H1 (cell line): Measurements from ENCODE around the gene GRM4. TPM values are rescaled to one million over a fixed set of nuclear protein-coding genes. Genes with fewer than 3 reads are reported as not detected.

Experiments used
- CTCF ChIA-PET: fragments of 300-600 bp; sonication (Branson Sonifier 250); formaldehyde crosslinking; loops from one replicate; lab custom pipeline; 2021; ENCODE audit not compliant: partially characterized antibody; lab: Charles Lee
- POLR2A ChIA-PET: fragments of 300-600 bp; sonication (Branson Sonifier 250); formaldehyde crosslinking; loops from one replicate; lab custom pipeline; 2021; ENCODE audit warnings: inconsistent platforms; ENCODE audit not compliant: partially characterized antibody; lab: Charles Lee
- DNase-seq, 2 experiments: peaks; one replicate each; pipeline versions ENCODE4 v3.0.0 to v3.0.0-alpha.2; 2010 to 2022; ENCODE audit warnings: low spot score in 2 of 2, low read depth in 1 of 2, mixed read lengths in 1 of 2
- FAIRE-seq: peaks from 2 replicates; lab custom pipeline; 2011; peaks lifted over from hg19 to GRCh38; lab: Jason Lieb, UNC
- H2AFZ ChIP-seq: 2 replicates; pipeline ENCODE4 v1.8.1; 2012; ENCODE audit warnings: low read length, inconsistent platforms
- H2AK5ac ChIP-seq: 2 replicates; pipeline ENCODE4 v1.6.1; 2013; ENCODE audit warnings: low read depth, low read length
- H2BK120ac ChIP-seq: replicated peaks from 2 replicates; pipeline ENCODE3; 2013; ENCODE audit warnings: low read depth, low read length, inconsistent platforms
- H2BK12ac ChIP-seq: 2 replicates; pipeline ENCODE4 v1.6.1; 2013; ENCODE audit warnings: low read depth, low read length
- H2BK15ac ChIP-seq: 2 replicates; pipeline ENCODE4 v1.6.1; 2013; ENCODE audit warnings: low read length
- H2BK20ac ChIP-seq: 2 replicates; pipeline ENCODE4 v1.6.1; 2013; ENCODE audit warnings: low read length
- H2BK5ac ChIP-seq: 2 replicates; pipeline ENCODE4 v1.6.1; 2013; ENCODE audit warnings: low read depth, low read length
- H3K14ac ChIP-seq: 2 replicates; pipeline ENCODE4 v1.6.1; 2013; ENCODE audit warnings: inconsistent platforms; ENCODE audit not compliant: insufficient read length
- H3K18ac ChIP-seq: 2 replicates; pipeline ENCODE4 v1.6.1; 2013; ENCODE audit warnings: low read length; ENCODE audit errors: extremely low read depth
- H3K23ac ChIP-seq: 2 replicates; pipeline ENCODE4 v1.6.1; 2013; ENCODE audit warnings: inconsistent platforms; ENCODE audit not compliant: insufficient read length
- H3K23me2 ChIP-seq: 2 replicates; pipeline ENCODE4 v1.6.1; 2013; ENCODE audit warnings: low read depth, low read length
- H3K27ac ChIP-seq: 2 replicates; pipeline ENCODE4 v1.6.1; 2011; ENCODE audit warnings: low read depth, low read length, inconsistent platforms
- H3K27me3 ChIP-seq, 4 experiments: replicated peaks in 1 of 4; 1 replicate in 1 of 4; 2 replicates in 3 of 4; pipeline versions ENCODE4 v1.6.1 to v1.8.1; 2011 to 2013; ENCODE audit warnings: low read length in 3 of 4, mild to moderate bottlenecking in 3 of 4, inconsistent platforms in 2 of 4, mixed read lengths in 2 of 4, moderate library complexity in 1 of 4; ENCODE audit not compliant: control insufficient read depth in 3 of 4, insufficient read depth in 3 of 4; ENCODE audit errors: extremely low read depth in 1 of 4
- H3K36me3 ChIP-seq, 4 experiments: 2 replicates each; pipeline versions ENCODE4 v1.6.1 to v1.8.1; 2011 to 2013; ENCODE audit warnings: mild to moderate bottlenecking in 4 of 4, low read length in 3 of 4, moderate library complexity in 2 of 4, control low read depth in 1 of 4, inconsistent platforms in 1 of 4; ENCODE audit not compliant: insufficient read depth in 4 of 4, control insufficient read depth in 2 of 4
- H3K4ac ChIP-seq: replicated peaks from 2 replicates; pipeline ENCODE3; 2013; ENCODE audit warnings: low read length, low read depth, mixed read lengths, inconsistent platforms; ENCODE audit not compliant: insufficient read length
- H3K4me1 ChIP-seq, 4 experiments: replicated peaks in 1 of 4; 1 replicate in 1 of 4; 2 replicates in 3 of 4; pipeline versions ENCODE4 v1.6.1 to v1.8.1; 2011 to 2013; ENCODE audit warnings: low read length in 3 of 4, inconsistent platforms in 2 of 4, mixed read lengths in 1 of 4; ENCODE audit not compliant: insufficient read depth in 4 of 4, control insufficient read depth in 3 of 4
- H3K4me2 ChIP-seq, 2 experiments: 2 replicates each; pipeline versions ENCODE4 v1.6.1 to v1.8.1; 2011 to 2013; ENCODE audit warnings: low read depth in 2 of 2, low read length in 2 of 2, control low read depth in 1 of 2, inconsistent platforms in 1 of 2, mild to moderate bottlenecking in 1 of 2; ENCODE audit not compliant: insufficient read depth in 1 of 2
- H3K4me3 ChIP-seq, 4 experiments: fragments of 200-600, 300-600 bp in 1 of 4; sonication (generic), shearing (Covaris generic), sonication (Bioruptor Twin) in 1 of 4; 2 replicates each; pipeline versions ENCODE4 v1.5.1 to v1.8.1; 2011 to 2016; ENCODE audit warnings: low read length in 4 of 4, low read depth in 3 of 4, control low read depth in 2 of 4, inconsistent platforms in 2 of 4, mild to moderate bottlenecking in 2 of 4, mixed read lengths in 1 of 4, moderate library complexity in 1 of 4; ENCODE audit not compliant: insufficient read depth in 2 of 4; ENCODE audit errors: extremely low read depth in 1 of 4
- H3K56ac ChIP-seq: replicated peaks from 2 replicates; pipeline ENCODE3; 2013; ENCODE audit warnings: low read depth, mild to moderate bottlenecking, mixed read lengths, low read length, inconsistent platforms; ENCODE audit not compliant: insufficient read length
- H3K79me1 ChIP-seq: 2 replicates; pipeline ENCODE4 v1.6.1; 2013; ENCODE audit warnings: low read depth, low read length, control low read depth
- H3K79me2 ChIP-seq, 2 experiments: 2 replicates each; pipeline versions ENCODE4 v1.6.1 to v1.8.1; 2012 to 2013; ENCODE audit warnings: low read length in 2 of 2, mild to moderate bottlenecking in 2 of 2, inconsistent platforms in 1 of 2; ENCODE audit not compliant: insufficient read depth in 2 of 2, control insufficient read depth in 1 of 2
- H3K9ac ChIP-seq, 4 experiments: replicated peaks in 1 of 4; 1 replicate in 1 of 4; 2 replicates in 3 of 4; pipeline versions ENCODE4 v1.6.1 to v1.8.1; 2011 to 2013; ENCODE audit warnings: low read depth in 3 of 4, low read length in 3 of 4, control low read depth in 2 of 4, mild to moderate bottlenecking in 2 of 4, moderate library complexity in 2 of 4, inconsistent platforms in 1 of 4; ENCODE audit errors: extremely low read depth in 1 of 4
- H3K9me3 ChIP-seq, 2 experiments: 2 replicates each; pipeline versions ENCODE4 v1.6.1 to v1.8.1; 2012 to 2013; ENCODE audit warnings: mild to moderate bottlenecking in 2 of 2, moderate library complexity in 2 of 2, control low read depth in 1 of 2, inconsistent platforms in 1 of 2, low read depth in 1 of 2, low read length in 1 of 2, mixed read lengths in 1 of 2; ENCODE audit not compliant: insufficient read depth in 2 of 2
- H4K20me1 ChIP-seq, 2 experiments: replicated peaks in 1 of 2; 2 replicates each; pipeline versions ENCODE3 to v1.8.1; 2011 to 2013; ENCODE audit warnings: inconsistent platforms in 2 of 2, low read length in 2 of 2, mild to moderate bottlenecking in 1 of 2; ENCODE audit not compliant: insufficient read depth in 2 of 2, control insufficient read depth in 1 of 2
- H4K5ac ChIP-seq: 2 replicates; pipeline ENCODE4 v1.6.1; 2013; ENCODE audit warnings: low read length, low read depth, mixed read lengths, inconsistent platforms; ENCODE audit not compliant: insufficient read length
- H4K8ac ChIP-seq: 2 replicates; pipeline ENCODE4 v1.8.0; 2013; ENCODE audit warnings: mild to moderate bottlenecking, moderate library complexity, low read length, inconsistent platforms; ENCODE audit not compliant: insufficient read depth; ENCODE audit errors: extremely low read depth
- H4K91ac ChIP-seq: replicated peaks from 2 replicates; pipeline ENCODE3; 2013; ENCODE audit warnings: low read length, mixed read lengths, inconsistent platforms; ENCODE audit not compliant: insufficient read length
- BACH1 ChIP-seq: IDR thresholded peaks from 2 replicates; pipeline ENCODE4 v1.6.1; 2012; ENCODE audit warnings: low read length, improper control_type of control experiment
- CTBP2 ChIP-seq: IDR thresholded peaks from 2 replicates; pipeline ENCODE4 v1.7.0; 2011; ENCODE audit warnings: borderline replicate concordance, mild to moderate bottlenecking, moderate library complexity, mixed read lengths, low read length; ENCODE audit not compliant: insufficient read depth, insufficient read length
- FOSL1 ChIP-seq: IDR thresholded peaks from 2 replicates; pipeline ENCODE4 v1.6.1; 2011; ENCODE audit warnings: mild to moderate bottlenecking, low read depth, low read length, moderate library complexity; ENCODE audit not compliant: insufficient read depth
- KDM4A ChIP-seq: IDR thresholded peaks from one replicate; pipeline ENCODE4 v1.7.1; 2012; ENCODE audit warnings: low read depth, mild to moderate bottlenecking, moderate library complexity, low read length, inconsistent platforms; ENCODE audit not compliant: severe bottlenecking
- NANOG ChIP-seq: IDR thresholded peaks from 2 replicates; pipeline ENCODE4 v1.6.1; 2011; ENCODE audit warnings: low read length, low read depth, mild to moderate bottlenecking, inconsistent platforms; ENCODE audit not compliant: insufficient read depth, poor library complexity, severe bottlenecking
- RBBP5 ChIP-seq: IDR thresholded peaks from 2 replicates; pipeline ENCODE4 v1.7.1; 2012; ENCODE audit warnings: low read depth, mild to moderate bottlenecking, inconsistent platforms, low read length, moderate library complexity, borderline replicate concordance
- SAP30 ChIP-seq: fragments of 300-600 bp; sonication (generic); IDR thresholded peaks from 2 replicates; pipeline ENCODE4 v1.7.1; 2012; ENCODE audit warnings: low read length, moderate library complexity, mild to moderate bottlenecking, inconsistent platforms; ENCODE audit not compliant: insufficient read depth, insufficient replicate concordance
- TCF12 ChIP-seq: IDR thresholded peaks from 2 replicates; pipeline ENCODE4 v1.6.1; 2011; ENCODE audit warnings: low read depth, mild to moderate bottlenecking, low read length
- WGBS, 2 experiments: shearing (Covaris generic) in 1 of 2; methylation state at CpG; one replicate each; pipeline versions ENCODE4 v1.1.6 to v1.1.7; 2013 to 2015; ENCODE audit warnings: low lambda C conversion rate in 2 of 2, mixed read lengths in 2 of 2, inconsistent platforms in 1 of 2, low coverage in 1 of 2, missing lambda C conversion rate in 1 of 2; ENCODE audit not compliant: insufficient replicate concordance in 2 of 2, insufficient coverage in 1 of 2, insufficient read length in 1 of 2; ENCODE audit errors: extremely low coverage in 1 of 2, missing lambda C conversion rate in 1 of 2; 5-methylcytosine and 5-hydroxymethylcytosine counted together
- polyA plus RNA-seq, 7 experiments: library from polyadenylated mRNA; depleted of rRNA in 3 of 7; stranded (reverse) in 5 of 7; unstranded in 2 of 7; fragments of >200 nt in 5 of 7; fragments of 200-250 nt in 2 of 7; gene quantifications; 1 replicate in 5 of 7; 2 replicates in 1 of 7; 4 replicates in 1 of 7; pipeline versions ENCODE4 v1.2.1 to v1.2.3, GENCODE V29; 2011 to 2013; ENCODE audit warnings: missing spikeins in 2 of 7, mixed read lengths in 2 of 7
- total RNA-seq: library from RNA; stranded (reverse); fragmentation: NEBNext Ultra II Directional; extraction: Animal tissue kit (Norgen Biotek cat#: 25700); gene quantifications from 2 replicates; pipeline ENCODE4 v1.2.1, GENCODE V29; 2021
- TF ChIP-seq, protein P1 (sequence below): IDR thresholded peaks from 2 replicates; pipeline ENCODE4 v1.6.1; 2012; ENCODE audit warnings: low read length, inconsistent platforms

Gene GRM4
- total and polyA plus RNA-seq, 2 of the 8 experiments (the other 6 are each of a cell fraction or from before 2014, with no cell fraction given), result 19.6 to 21.5 TPM

GRCh38 chr6:34129753-34130152, 16.1 kb downstream of the GRM4 start:
- H3K36me3 ChIP-seq, result no peaks in the 10 kb centered on the region
- no peak overlapping the region for H3K14ac ChIP-seq
- POLR2A ChIA-PET, result interaction anchor here (0.6 to 4.2 kb wide), 5 partner anchors 9 to 18 kb away, joined by 3 to 27 read pairs (median 9); partner anchors contain the start of gene GRM4
- DNase-seq (no peak), FAIRE-seq (no peak)
- no peak overlapping the region for H3K4me3 ChIP-seq
- H4K20me1 ChIP-seq, result peaks cover under 1 to 3% of the 10 kb centered on the region in 2 experiments
- peaks cover 13% of the 10 kb centered on the region; the same call in 1 of the 2 replicates for H3K79me1 ChIP-seq
- H2BK15ac ChIP-seq, result no peak overlapping the region
- H3K9ac ChIP-seq, result no peak overlapping the region
- H3K79me2 ChIP-seq, result no peaks in the 10 kb centered on the region
- peak overlapping the region; percentile 85 for H3K18ac ChIP-seq
- H3K27ac ChIP-seq, result no peak overlapping the region
- peaks cover 18 to 37% (median 31%) of the 10 kb centered on the region in 4 experiments for H3K4me1 ChIP-seq
- peak overlapping the region; percentile 68; the same call in 1 of the 2 replicates for H2AK5ac ChIP-seq
- 0 out of 2 replicates have a peak overlapping the region, but pooled peaks have one; percentile 69 for H2BK20ac ChIP-seq
- H3K23me2 ChIP-seq, result peaks cover 3% of the 10 kb centered on the region; the same call in 1 of the 2 replicates
- 31% methylated on average over 5 of the region's 5 CpGs; no CpG with 5 or more reads in 1 of the 2 experiments for WGBS, 2 experiments
- no peak overlapping the region for H2AFZ ChIP-seq
- peak overlapping the region; percentile 99; the same call in 1 of the 2 replicates for H2BK5ac ChIP-seq
- no peaks in the 10 kb centered on the region for H3K27me3 ChIP-seq
- H3K9me3 ChIP-seq, result no peaks in the 10 kb centered on the region
- TF ChIP-seq KDM4A, result no peak
- TF ChIP-seq CTBP2, result no peak
- 0 out of 2 replicates have a peak, but pooled peaks have one; percentile 20 for TF ChIP-seq BACH1
- TF ChIP-seq TCF12, result peak; percentile 60; the same call in 1 of the 2 replicates
- TF ChIP-seq RBBP5, result no peak
- TF ChIP-seq SAP30, result peak; percentile 30
- TF ChIP-seq FOSL1, result no peak
- TF ChIP-seq, protein P1, sequence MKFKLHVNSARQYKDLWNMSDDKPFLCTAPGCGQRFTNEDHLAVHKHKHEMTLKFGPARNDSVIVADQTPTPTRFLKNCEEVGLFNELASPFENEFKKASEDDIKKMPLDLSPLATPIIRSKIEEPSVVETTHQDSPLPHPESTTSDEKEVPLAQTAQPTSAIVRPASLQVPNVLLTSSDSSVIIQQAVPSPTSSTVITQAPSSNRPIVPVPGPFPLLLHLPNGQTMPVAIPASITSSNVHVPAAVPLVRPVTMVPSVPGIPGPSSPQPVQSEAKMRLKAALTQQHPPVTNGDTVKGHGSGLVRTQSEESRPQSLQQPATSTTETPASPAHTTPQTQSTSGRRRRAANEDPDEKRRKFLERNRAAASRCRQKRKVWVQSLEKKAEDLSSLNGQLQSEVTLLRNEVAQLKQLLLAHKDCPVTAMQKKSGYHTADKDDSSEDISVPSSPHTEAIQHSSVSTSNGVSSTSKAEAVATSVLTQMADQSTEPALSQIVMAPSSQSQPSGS, result no peak
- peak; percentile 40 for TF ChIP-seq NANOG
- peak overlapping the region in 1 of 2 experiments; percentile 12; a peak in 2 of 4 replicates for H3K4me2 ChIP-seq
- H3K4ac ChIP-seq, result no peak overlapping the region
- H2BK12ac ChIP-seq, result peak overlapping the region; percentile 4; the same call in 1 of the 2 replicates
- no peak overlapping the region for H4K5ac ChIP-seq
- no peak overlapping the region for H3K56ac ChIP-seq
- no peak overlapping the region for H3K23ac ChIP-seq
- no peak overlapping the region for H4K8ac ChIP-seq
- H4K91ac ChIP-seq, result no peak overlapping the region
- H2BK120ac ChIP-seq, result peak overlapping the region; percentile 31
- CTCF ChIA-PET, result interaction anchor here (0.8 to 11.6 kb wide), 8 partner anchors 9 to 78 kb away, joined by 3 to 128 read pairs (median 4); partner anchors contain the start of gene GRM4
